Spleen (tissue), 7 donors: ENCODE measurements around the gene MMEL1.

Experiments used
- CTCF ChIP-seq, 11 experiments: fragments of 200-600 bp in 7 of 11; fragments of 450-650 bp in 4 of 11; sonication (generic) in 4 of 11; IDR thresholded peaks in 8 of 11; conservative IDR thresholded peaks in 3 of 11; 1 replicate in 7 of 11; 2 replicates in 4 of 11; pipeline versions ENCODE4 v1.4.0 to v1.8.0; 2016 to 2021; ENCODE audit warnings: antibody characterized with exemption in 11 of 11, inconsistent platforms in 4 of 11, mild to moderate bottlenecking in 1 of 11
- POLR2A ChIP-seq, 3 donors: fragments of 450-650 bp; IDR thresholded peaks; one replicate each; pipeline ENCODE4 v1.5.1; 2017; ENCODE audit warnings: antibody characterized with exemption in 3 of 3, mild to moderate bottlenecking in 1 of 3
- donor health status: DM: no; HTN: no; CAD: no; lungs with moderate emphysema.
- donor health status: DM: no; HTN: no; CAD: no.
- donor health status: DM: no; HTN: no; CAD: no.

- TF ChIP-seq POLR2A (IDR thresholded peaks at IDR 0.05) (no peak), CTCF (IDR thresholded peaks at IDR 0.05 in 8 of 11, conservative IDR thresholded peaks at IDR 0.05 in 3 of 11) (no peak)
Observed at GRCh38 chr1:2610036-2610959, 22.5 kb downstream of the MMEL1 start.
